22Rv1 (cell line): Measurements from ENCODE around the gene ZNF22.

Source experiments
- CTCF ChIP-seq: fragments of 450-650 bp; IDR thresholded peaks from 2 replicates; pipeline ENCODE4 v1.5.1; 2017; ENCODE audit warnings: mild to moderate bottlenecking
- ZFX ChIP-seq: fragments of 450-650 bp; IDR thresholded peaks from 2 replicates; pipeline ENCODE4 v1.6.1; 2017; ENCODE audit warnings: antibody characterized with exemption, borderline replicate concordance

GRCh38 chr10:44989597-44990301, 11.0 kb upstream of the ZNF22 start:
- no peak for TF ChIP-seq CTCF
- TF ChIP-seq ZFX: no peak
